Astrocyte of the spinal cord (primary cell): ENCODE results near the gene ICE1.
"Not testable (repeated sequence)": the region's sequence is repeated elsewhere in the genome, so short reads cannot be mapped to it uniquely, and the experiment has no call there.

Experiments
- DNase-seq: peaks from one replicate; pipeline ENCODE4 v3.0.0; 2011; ENCODE audit warnings: low read depth, low spot score
- H3K4me3 ChIP-seq: 2 replicates; pipeline ENCODE4 v1.5.1; 2011; ENCODE audit warnings: low read depth, mild to moderate bottlenecking, low read length, moderate library complexity
- in situ Hi-C: cut with HindIII; loops from 2 replicates; pipeline ENCODE4 v1.10.0; 2017; ENCODE audit warnings: low sequenced_read_pairs
- TF ChIP-seq, protein P1 (sequence below): IDR thresholded peaks from 2 replicates; pipeline ENCODE4 v1.5.1; 2012; ENCODE audit warnings: low read depth, mild to moderate bottlenecking, low read length, inconsistent platforms

Gene ICE1

GRCh38 chr5:5401095-5401494 is 21.4 kb upstream of the ICE1 start:
- H3K4me3 ChIP-seq: no peak overlapping the region
- TF ChIP-seq, protein P1, sequence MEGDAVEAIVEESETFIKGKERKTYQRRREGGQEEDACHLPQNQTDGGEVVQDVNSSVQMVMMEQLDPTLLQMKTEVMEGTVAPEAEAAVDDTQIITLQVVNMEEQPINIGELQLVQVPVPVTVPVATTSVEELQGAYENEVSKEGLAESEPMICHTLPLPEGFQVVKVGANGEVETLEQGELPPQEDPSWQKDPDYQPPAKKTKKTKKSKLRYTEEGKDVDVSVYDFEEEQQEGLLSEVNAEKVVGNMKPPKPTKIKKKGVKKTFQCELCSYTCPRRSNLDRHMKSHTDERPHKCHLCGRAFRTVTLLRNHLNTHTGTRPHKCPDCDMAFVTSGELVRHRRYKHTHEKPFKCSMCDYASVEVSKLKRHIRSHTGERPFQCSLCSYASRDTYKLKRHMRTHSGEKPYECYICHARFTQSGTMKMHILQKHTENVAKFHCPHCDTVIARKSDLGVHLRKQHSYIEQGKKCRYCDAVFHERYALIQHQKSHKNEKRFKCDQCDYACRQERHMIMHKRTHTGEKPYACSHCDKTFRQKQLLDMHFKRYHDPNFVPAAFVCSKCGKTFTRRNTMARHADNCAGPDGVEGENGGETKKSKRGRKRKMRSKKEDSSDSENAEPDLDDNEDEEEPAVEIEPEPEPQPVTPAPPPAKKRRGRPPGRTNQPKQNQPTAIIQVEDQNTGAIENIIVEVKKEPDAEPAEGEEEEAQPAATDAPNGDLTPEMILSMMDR: no peak
- DNase-seq: no peak
- in situ Hi-C loops: loop anchor here (25.0 kb wide), 1 partner anchor 514 kb away; no protein-coding TSS in a partner anchor

- peak; percentile 34 for DNase-seq
- TF ChIP-seq, protein P1: no peak
- in situ Hi-C loops: loop anchor here (25.0 kb wide), 1 partner anchor 516 kb away; no protein-coding TSS in a partner anchor
- H3K4me3 ChIP-seq: no peak overlapping the region
Observed at GRCh38 chr5:5403741-5404140, 18.7 kb upstream of the ICE1 start.

GRCh38 chr5:5404381-5404780 is 18.1 kb upstream of the ICE1 start:
- no peak overlapping the region for H3K4me3 ChIP-seq
- in situ Hi-C loops: loop anchor here (25.0 kb wide), 1 partner anchor 517 kb away; no protein-coding TSS in a partner anchor
- no peak for DNase-seq
- TF ChIP-seq, protein P1: no peak

DNA sequence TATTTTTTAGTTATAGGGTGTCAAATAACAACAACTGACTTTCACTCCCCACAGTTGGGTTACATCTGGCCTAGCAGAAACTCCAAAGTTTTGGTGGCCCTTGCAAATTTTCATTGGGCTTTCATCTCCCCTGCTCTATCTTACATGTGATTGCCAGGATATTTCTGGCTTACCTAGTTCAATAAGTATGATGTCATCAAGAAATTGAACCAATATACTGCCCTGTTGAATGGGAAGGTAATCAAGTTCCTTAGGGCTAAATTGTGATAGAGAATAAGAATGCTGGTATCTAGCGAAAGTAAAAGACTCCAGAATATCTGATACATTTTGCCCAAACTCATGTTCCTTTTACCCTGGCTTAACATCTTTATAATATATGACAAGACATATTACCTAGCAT is 17.0 kb upstream of the ICE1 start:
- TF ChIP-seq, protein P1: no peak
- no peak overlapping the region for H3K4me3 ChIP-seq
- in situ Hi-C loops: loop anchor here (25.0 kb wide), 1 partner anchor 518 kb away; no protein-coding TSS in a partner anchor
- DNase-seq: no peak

DNA sequence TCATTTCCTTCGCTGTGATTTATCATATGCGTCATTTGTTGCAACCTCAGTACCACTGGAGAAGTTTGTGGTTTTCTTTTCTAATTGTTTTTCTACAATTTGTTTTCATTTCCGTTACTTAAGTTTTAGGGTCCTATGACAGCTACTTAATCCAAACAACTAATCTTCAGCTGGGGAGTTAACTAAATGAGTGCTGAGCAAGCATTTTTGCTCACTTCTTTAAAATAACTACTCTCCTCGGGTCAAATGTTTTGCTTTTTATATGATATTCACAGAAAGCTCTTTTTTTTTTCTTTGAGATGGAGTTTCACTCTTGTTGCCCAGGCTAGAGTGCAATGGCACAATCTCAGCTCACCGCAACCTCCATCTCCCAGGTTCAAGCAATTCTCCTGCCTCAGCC is 14.6 kb upstream of the ICE1 start:
- in situ Hi-C loops: loop anchor here (25.0 kb wide), 1 partner anchor 521 kb away; no protein-coding TSS in a partner anchor
- H3K4me3 ChIP-seq: no peak overlapping the region
- TF ChIP-seq, protein P1: no peak
- DNase-seq: no peak

DNA sequence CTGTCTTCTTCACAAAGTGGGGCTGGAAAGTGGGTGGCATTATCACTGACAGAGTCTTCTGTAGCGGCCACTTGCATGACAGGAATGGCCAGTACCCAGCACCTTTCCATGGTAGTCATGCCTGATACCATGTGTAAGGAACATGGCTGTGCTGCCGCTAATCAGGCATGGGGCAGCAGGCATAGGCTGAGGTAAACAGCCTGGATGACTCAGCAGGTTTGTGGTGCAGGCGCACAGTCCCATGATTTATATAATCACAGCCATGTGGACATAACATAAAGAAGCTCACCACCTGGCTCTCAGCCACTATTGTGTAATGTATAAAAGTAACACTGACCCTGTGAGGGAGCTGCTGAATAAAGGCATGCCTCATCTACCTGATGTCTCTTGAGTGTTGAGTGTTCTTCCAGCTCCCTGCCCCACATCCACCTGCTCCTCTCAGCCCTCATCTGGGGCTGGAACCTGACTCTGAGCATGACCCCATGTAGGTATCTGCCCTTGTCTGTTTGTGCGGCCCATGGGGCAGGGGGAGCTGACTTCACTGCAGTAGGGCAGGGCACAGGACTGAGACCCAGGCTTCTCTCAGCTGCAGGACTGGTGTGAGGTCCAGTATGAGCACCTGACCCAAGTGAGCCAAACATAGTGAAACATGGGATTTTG is 13.2 kb upstream of the ICE1 start:
- DNase-seq: no peak

GRCh38 chr5:5413856-5414255 is 8.6 kb upstream of the ICE1 start:
- in situ Hi-C loops: loop anchor here (25.0 kb wide), 1 partner anchor 527 kb away; no protein-coding TSS in a partner anchor
- H3K4me3 ChIP-seq, DNase-seq: not testable (repeated sequence)

More for the DNA sequence above, 13.2 kb upstream of the ICE1 start:
- in situ Hi-C loops: loop anchor here (25.0 kb wide), 1 partner anchor 522 kb away; no protein-coding TSS in a partner anchor
- H3K4me3 ChIP-seq: no peak overlapping the region
- TF ChIP-seq, protein P1: no peak
